ENCODE data around the gene KTN1. TPM values are rescaled to one million over a fixed set of nuclear protein-coding genes. Genes with fewer than 3 reads are reported as not detected.

KTN1 gene
- total and polyA plus RNA-seq, 2 experiments from 2014 or later = 124 to 607 TPM

DNA sequence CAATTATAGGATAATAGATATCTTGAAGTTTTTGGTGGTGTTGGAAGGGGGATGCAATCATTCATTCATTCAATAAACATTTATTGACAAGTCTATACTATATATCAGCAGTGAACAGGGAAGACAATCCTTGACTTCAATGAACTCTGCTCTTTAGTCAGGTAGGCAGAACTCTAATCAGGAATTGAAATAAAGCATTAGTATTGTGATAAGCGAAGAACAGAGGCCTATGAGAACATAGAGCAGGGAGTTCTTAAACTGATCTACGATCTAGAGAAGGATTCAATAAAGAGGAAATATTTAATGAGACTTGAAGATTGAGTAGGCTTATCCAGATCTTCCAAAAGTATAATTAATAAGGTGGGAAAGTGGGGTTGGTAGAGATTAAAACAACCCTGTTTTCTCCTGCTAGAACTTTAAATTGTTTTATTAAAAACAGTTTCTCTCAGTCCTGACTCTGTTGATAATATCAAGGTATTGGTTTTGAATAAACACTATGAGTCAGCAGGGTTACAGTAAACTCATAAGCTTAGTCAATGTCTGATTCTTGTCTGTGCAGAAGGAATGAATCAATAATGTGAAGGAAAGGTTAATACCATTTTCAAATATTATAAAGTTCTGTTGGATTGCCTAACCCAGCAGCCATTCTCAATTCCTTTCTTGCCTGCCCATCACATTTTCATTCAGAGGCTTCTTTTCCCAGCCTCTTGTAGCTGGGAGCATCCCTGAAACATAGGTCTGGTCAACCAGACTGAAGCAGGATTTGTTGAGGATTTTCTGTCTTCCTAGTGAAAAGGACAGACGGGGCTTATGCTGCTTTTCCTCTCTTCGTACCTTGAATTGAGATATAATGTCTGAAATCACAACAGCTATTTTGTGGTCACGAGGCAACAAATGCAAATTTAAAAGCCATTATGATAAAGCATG is 38.9 kb upstream of the KTN1 start:
- Histone ChIP-seq H3K27ac (ENCODE audit: low read depth) (no peak overlapping the region), H3K4me1 (ENCODE audit: insufficient read depth) (no peaks in the 10 kb centered on the region), H2AFZ (no peak overlapping the region), H3F3A (replicated peaks; ENCODE audit: low read depth) (no peaks in the 10 kb centered on the region), H4K20me1 (replicated peaks; ENCODE audit: insufficient read depth) (no peaks in the 10 kb centered on the region), H3K36me3 (ENCODE audit: insufficient read depth) (no peaks in the 10 kb centered on the region), H3K4me2 (no peak overlapping the region), H3K79me2 (replicated peaks; ENCODE audit: insufficient read depth) (no peaks in the 10 kb centered on the region), H3K9me2 (ENCODE audit: insufficient read depth) (no peaks in the 10 kb centered on the region), H3K4me3 (no peak overlapping the region), H3K27me3 (ENCODE audit: insufficient read depth) (no peaks in the 10 kb centered on the region)
- H3K27ac Mint-ChIP-seq = no peak overlapping the region
- H3K27me3 Mint-ChIP-seq (ENCODE audit: insufficient read depth, low read depth, poor library complexity) = no peaks in the 10 kb centered on the region
- no peaks in the 10 kb centered on the region; the same call in 2 of the 3 replicates for H3K4me1 Mint-ChIP-seq
- 0 out of 3 replicates have a peak, but pooled peaks cover 2% of the 10 kb centered on the region for H3K36me3 Mint-ChIP-seq (ENCODE audit: low read depth)
- H3K4me3 Mint-ChIP-seq = no peak overlapping the region
- TF ChIP-seq, protein P1, sequence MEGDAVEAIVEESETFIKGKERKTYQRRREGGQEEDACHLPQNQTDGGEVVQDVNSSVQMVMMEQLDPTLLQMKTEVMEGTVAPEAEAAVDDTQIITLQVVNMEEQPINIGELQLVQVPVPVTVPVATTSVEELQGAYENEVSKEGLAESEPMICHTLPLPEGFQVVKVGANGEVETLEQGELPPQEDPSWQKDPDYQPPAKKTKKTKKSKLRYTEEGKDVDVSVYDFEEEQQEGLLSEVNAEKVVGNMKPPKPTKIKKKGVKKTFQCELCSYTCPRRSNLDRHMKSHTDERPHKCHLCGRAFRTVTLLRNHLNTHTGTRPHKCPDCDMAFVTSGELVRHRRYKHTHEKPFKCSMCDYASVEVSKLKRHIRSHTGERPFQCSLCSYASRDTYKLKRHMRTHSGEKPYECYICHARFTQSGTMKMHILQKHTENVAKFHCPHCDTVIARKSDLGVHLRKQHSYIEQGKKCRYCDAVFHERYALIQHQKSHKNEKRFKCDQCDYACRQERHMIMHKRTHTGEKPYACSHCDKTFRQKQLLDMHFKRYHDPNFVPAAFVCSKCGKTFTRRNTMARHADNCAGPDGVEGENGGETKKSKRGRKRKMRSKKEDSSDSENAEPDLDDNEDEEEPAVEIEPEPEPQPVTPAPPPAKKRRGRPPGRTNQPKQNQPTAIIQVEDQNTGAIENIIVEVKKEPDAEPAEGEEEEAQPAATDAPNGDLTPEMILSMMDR (conservative IDR thresholded peaks at IDR 0.05; ENCODE audit: low read depth in 2 of 2) = no peak
- TF ChIP-seq JUNB (IDR thresholded peaks at IDR 0.05; ENCODE audit: unreplicated experiment) (no peak), NANOG (IDR thresholded peaks at IDR 0.05; ENCODE audit: borderline replicate concordance) (no peak), CREB1 (CRISPR knock-in tag; IDR thresholded peaks at IDR 0.05; ENCODE audit: low read depth) (no peak), ZNF331 (CRISPR knock-in tag; IDR thresholded peaks at IDR 0.05; ENCODE audit: low read depth) (no peak), REST (IDR thresholded peaks at IDR 0.05; ENCODE audit: unreplicated experiment) (no peak), ETS1 (IDR thresholded peaks at IDR 0.05) (no peak), ZNF114 (CRISPR knock-in tag; IDR thresholded peaks at IDR 0.05) (no peak), STAT1 (IDR thresholded peaks at IDR 0.05; ENCODE audit: unreplicated experiment) (no peak), EZH2phosphoT487 (IDR thresholded peaks at IDR 0.05; ENCODE audit: unreplicated experiment) (no peak), EZH2 (IDR thresholded peaks at IDR 0.05; ENCODE audit: low read depth, unreplicated experiment) (no peak), POLR2AphosphoS5 (IDR thresholded peaks at IDR 0.05; ENCODE audit: low read depth) (no peak)
- TF ChIP-seq, protein P2, sequence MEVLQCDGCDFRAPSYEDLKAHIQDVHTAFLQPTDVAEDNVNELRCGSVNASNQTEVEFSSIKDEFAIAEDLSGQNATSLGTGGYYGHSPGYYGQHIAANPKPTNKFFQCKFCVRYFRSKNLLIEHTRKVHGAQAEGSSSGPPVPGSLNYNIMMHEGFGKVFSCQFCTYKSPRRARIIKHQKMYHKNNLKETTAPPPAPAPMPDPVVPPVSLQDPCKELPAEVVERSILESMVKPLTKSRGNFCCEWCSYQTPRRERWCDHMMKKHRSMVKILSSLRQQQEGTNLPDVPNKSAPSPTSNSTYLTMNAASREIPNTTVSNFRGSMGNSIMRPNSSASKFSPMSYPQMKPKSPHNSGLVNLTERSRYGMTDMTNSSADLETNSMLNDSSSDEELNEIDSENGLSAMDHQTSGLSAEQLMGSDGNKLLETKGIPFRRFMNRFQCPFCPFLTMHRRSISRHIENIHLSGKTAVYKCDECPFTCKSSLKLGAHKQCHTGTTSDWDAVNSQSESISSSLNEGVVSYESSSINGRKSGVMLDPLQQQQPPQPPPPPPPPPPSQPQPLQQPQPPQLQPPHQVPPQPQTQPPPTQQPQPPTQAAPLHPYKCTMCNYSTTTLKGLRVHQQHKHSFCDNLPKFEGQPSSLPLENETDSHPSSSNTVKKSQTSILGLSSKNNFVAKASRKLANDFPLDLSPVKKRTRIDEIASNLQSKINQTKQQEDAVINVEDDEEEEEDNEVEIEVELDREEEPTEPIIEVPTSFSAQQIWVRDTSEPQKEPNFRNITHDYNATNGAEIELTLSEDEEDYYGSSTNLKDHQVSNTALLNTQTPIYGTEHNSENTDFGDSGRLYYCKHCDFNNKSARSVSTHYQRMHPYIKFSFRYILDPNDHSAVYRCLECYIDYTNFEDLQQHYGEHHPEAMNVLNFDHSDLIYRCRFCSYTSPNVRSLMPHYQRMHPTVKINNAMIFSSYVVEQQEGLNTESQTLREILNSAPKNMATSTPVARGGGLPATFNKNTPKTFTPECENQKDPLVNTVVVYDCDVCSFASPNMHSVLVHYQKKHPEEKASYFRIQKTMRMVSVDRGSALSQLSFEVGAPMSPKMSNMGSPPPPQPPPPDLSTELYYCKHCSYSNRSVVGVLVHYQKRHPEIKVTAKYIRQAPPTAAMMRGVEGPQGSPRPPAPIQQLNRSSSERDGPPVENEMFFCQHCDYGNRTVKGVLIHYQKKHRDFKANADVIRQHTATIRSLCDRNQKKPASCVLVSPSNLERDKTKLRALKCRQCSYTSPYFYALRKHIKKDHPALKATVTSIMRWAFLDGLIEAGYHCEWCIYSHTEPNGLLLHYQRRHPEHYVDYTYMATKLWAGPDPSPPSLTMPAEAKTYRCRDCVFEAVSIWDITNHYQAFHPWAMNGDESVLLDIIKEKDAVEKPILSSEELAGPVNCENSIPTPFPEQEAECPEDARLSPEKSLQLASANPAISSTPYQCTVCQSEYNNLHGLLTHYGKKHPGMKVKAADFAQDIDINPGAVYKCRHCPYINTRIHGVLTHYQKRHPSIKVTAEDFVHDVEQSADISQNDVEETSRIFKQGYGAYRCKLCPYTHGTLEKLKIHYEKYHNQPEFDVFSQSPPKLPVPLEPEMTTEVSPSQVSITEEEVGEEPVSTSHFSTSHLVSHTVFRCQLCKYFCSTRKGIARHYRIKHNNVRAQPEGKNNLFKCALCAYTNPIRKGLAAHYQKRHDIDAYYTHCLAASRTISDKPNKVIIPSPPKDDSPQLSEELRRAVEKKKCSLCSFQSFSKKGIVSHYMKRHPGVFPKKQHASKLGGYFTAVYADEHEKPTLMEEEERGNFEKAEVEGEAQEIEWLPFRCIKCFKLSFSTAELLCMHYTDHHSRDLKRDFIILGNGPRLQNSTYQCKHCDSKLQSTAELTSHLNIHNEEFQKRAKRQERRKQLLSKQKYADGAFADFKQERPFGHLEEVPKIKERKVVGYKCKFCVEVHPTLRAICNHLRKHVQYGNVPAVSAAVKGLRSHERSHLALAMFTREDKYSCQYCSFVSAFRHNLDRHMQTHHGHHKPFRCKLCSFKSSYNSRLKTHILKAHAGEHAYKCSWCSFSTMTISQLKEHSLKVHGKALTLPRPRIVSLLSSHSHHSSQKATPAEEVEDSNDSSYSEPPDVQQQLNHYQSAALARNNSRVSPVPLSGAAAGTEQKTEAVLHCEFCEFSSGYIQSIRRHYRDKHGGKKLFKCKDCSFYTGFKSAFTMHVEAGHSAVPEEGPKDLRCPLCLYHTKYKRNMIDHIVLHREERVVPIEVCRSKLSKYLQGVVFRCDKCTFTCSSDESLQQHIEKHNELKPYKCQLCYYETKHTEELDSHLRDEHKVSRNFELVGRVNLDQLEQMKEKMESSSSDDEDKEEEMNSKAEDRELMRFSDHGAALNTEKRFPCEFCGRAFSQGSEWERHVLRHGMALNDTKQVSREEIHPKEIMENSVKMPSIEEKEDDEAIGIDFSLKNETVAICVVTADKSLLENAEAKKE (CRISPR knock-in tag; IDR thresholded peaks at IDR 0.05) = no peak
- H3K9me3 Mint-ChIP-seq = peaks cover 7% of the 10 kb centered on the region
- DNase-seq (ENCODE audit: low spot score) = no peak
- ATAC-seq = no peak
